ENCODE measurements around the gene CTNNBIP1. TPM values are rescaled to one million over a fixed set of nuclear protein-coding genes. Genes with fewer than 3 reads are reported as not detected.

CTNNBIP1 gene
- total RNA-seq, 1 experiment from 2014 or later, result 31.3 TPM

DNA sequence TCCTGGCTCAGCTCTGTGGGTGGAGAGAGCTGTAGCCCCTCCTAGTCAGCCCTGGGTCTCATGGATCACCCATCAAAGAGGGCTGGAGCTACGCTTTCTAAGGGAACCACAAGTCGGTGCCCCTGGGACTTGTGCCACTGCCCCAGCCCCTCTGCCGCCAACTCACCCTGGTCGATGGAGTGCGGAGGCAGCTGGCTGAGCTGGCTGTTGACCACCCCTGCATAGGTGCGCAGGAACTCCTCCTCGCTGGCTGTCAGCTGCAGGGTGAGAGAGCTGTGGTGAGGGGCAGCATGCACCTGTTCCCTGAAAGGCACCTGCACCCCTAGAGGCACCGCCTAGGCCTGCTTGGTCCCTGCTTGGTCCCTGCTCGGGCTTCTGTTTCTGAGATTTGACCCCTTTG, 39.0 kb downstream of the CTNNBIP1 start:
- no peaks in the 10 kb centered on the region for H3K9me2 ChIP-seq (ENCODE audit: insufficient read depth)
- POLR2A ChIA-PET, result no interaction called here
- H2AFZ ChIP-seq (ENCODE audit: low read depth, low read length, poor library complexity, severe bottlenecking), result no peak overlapping the region
- intact Hi-C loops (cut with micrococcal nuclease), result no loop called here
- CTCF ChIA-PET, result interaction anchor here (1.2 kb wide), 2 partner anchors 43 to 86 kb away, joined by 3 read pairs; no protein-coding TSS in a partner anchor
- ATAC-seq (no peak), DNase-seq (ENCODE audit: low read depth, low spot score) (no peak)
- H3K9me3 ChIP-seq (ENCODE audit: control insufficient read depth in 1 of 2, insufficient read depth in 1 of 2, low read depth in 1 of 2, low read length in 2 of 2), result no peaks in the 10 kb centered on the region
- no peaks in the 10 kb centered on the region for H3K79me2 ChIP-seq (ENCODE audit: insufficient read depth, low read length)
- BruUV-seq (replicated peaks), result no TSS peak
- no peaks in the 10 kb centered on the region for H3K36me3 ChIP-seq (ENCODE audit: control insufficient read depth in 1 of 2, insufficient read depth in 2 of 2, low read length in 2 of 2)
- no peaks in the 10 kb centered on the region for H3K27me3 ChIP-seq (ENCODE audit: insufficient read depth, low read length)
- H3K4me2 ChIP-seq (ENCODE audit: low read length), result no peak overlapping the region
- H4K20me1 ChIP-seq (ENCODE audit: insufficient read depth), result no peaks in the 10 kb centered on the region
- no peak for TF ChIP-seq ELF1 (IDR thresholded peaks at IDR 0.05; ENCODE audit: borderline replicate concordance, low read depth)
- no peak for TF ChIP-seq FOSL1 (IDR thresholded peaks at IDR 0.05; ENCODE audit: low read depth)
- no peak for TF ChIP-seq SIN3A (IDR thresholded peaks at IDR 0.05; ENCODE audit: low read depth)
- TF ChIP-seq SRF (IDR thresholded peaks at IDR 0.05; ENCODE audit: low read depth), result no peak
- TF ChIP-seq POLR2AphosphoS5 (IDR thresholded peaks at IDR 0.05; ENCODE audit: low read depth, low read length), result no peak
- no peak overlapping the region for H3K4me3 ChIP-seq (replicated peaks in 1 of 2; ENCODE audit: low read depth in 1 of 2, low read length in 2 of 2)
- peaks cover 0 to 12% of the 10 kb centered on the region in 2 experiments; a peak in 2 of 4 replicates for H3K4me1 ChIP-seq (ENCODE audit: control insufficient read depth in 1 of 2, insufficient read depth in 2 of 2, low read length in 2 of 2)
- no peak overlapping the region for H3K27ac ChIP-seq (ENCODE audit: low read depth, low read length)
- H3K9ac ChIP-seq (ENCODE audit: low read length), result no peak overlapping the region
- RAD21 ChIA-PET (ENCODE audit: low non-redundant PET in 1 of 2, low total read pairs in 2 of 2, uncharacterized antibody in 2 of 2, unreplicated experiment in 2 of 2), result no interaction called here

DNA sequence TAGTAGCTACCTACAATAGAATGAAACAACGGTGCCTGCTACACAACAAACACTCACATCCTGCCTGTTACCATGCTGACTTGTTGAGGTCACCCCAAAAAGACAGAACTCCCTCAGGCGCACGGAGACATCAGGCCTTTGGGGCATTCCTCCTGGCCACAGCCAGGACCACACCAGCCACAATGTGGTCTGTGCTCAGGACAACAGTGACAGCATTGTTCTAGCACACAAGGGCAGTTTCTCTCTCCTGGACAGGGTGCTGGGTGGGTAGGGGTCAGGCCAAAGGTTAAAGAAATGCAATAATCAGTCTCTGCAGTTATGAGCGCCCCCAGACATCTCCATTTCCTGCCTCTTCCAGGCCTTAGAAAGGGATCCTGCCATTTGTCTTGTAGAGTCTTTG, 39.5 kb downstream of the CTNNBIP1 start:
- Histone ChIP-seq H2AFZ (ENCODE audit: low read depth, low read length, poor library complexity, severe bottlenecking) (no peak overlapping the region), H3K9me2 (ENCODE audit: insufficient read depth) (no peaks in the 10 kb centered on the region), H3K4me3 (replicated peaks in 1 of 2; ENCODE audit: low read depth in 1 of 2, low read length in 2 of 2) (no peak overlapping the region), H3K27ac (ENCODE audit: low read depth, low read length) (no peak overlapping the region), H4K20me1 (ENCODE audit: insufficient read depth) (no peaks in the 10 kb centered on the region), H3K9me3 (ENCODE audit: control insufficient read depth in 1 of 2, insufficient read depth in 1 of 2, low read depth in 1 of 2, low read length in 2 of 2) (no peaks in the 10 kb centered on the region), H3K4me1 (ENCODE audit: control insufficient read depth in 1 of 2, insufficient read depth in 2 of 2, low read length in 2 of 2) (peaks cover 0 to 12% of the 10 kb centered on the region in 2 experiments; a peak in 2 of 4 replicates), H3K36me3 (ENCODE audit: control insufficient read depth in 1 of 2, insufficient read depth in 2 of 2, low read length in 2 of 2) (no peaks in the 10 kb centered on the region), H3K4me2 (ENCODE audit: low read length) (no peak overlapping the region), H3K9ac (ENCODE audit: low read length) (no peak overlapping the region), H3K79me2 (ENCODE audit: insufficient read depth, low read length) (no peaks in the 10 kb centered on the region), H3K27me3 (ENCODE audit: insufficient read depth, low read length) (no peaks in the 10 kb centered on the region)
- RAD21 ChIA-PET (ENCODE audit: low non-redundant PET in 1 of 2, low total read pairs in 2 of 2, uncharacterized antibody in 2 of 2, unreplicated experiment in 2 of 2), result no interaction called here
- DNase-seq (ENCODE audit: low read depth, low spot score) (no peak), ATAC-seq (no peak)
- POLR2A ChIA-PET, result no interaction called here
- BruUV-seq (replicated peaks), result no TSS peak
- CTCF ChIA-PET, result interaction anchor here (1.2 kb wide), 2 partner anchors 44 to 86 kb away, joined by 3 read pairs; no protein-coding TSS in a partner anchor
- intact Hi-C loops (cut with micrococcal nuclease), result no loop called here
- TF ChIP-seq, protein P1, sequence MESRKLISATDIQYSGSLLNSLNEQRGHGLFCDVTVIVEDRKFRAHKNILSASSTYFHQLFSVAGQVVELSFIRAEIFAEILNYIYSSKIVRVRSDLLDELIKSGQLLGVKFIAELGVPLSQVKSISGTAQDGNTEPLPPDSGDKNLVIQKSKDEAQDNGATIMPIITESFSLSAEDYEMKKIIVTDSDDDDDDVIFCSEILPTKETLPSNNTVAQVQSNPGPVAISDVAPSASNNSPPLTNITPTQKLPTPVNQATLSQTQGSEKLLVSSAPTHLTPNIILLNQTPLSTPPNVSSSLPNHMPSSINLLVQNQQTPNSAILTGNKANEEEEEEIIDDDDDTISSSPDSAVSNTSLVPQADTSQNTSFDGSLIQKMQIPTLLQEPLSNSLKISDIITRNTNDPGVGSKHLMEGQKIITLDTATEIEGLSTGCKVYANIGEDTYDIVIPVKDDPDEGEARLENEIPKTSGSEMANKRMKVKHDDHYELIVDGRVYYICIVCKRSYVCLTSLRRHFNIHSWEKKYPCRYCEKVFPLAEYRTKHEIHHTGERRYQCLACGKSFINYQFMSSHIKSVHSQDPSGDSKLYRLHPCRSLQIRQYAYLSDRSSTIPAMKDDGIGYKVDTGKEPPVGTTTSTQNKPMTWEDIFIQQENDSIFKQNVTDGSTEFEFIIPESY (IDR thresholded peaks at IDR 0.05; ENCODE audit: extremely low read depth, insufficient replicate concordance, low read length), result no peak
- TF ChIP-seq, protein P2, sequence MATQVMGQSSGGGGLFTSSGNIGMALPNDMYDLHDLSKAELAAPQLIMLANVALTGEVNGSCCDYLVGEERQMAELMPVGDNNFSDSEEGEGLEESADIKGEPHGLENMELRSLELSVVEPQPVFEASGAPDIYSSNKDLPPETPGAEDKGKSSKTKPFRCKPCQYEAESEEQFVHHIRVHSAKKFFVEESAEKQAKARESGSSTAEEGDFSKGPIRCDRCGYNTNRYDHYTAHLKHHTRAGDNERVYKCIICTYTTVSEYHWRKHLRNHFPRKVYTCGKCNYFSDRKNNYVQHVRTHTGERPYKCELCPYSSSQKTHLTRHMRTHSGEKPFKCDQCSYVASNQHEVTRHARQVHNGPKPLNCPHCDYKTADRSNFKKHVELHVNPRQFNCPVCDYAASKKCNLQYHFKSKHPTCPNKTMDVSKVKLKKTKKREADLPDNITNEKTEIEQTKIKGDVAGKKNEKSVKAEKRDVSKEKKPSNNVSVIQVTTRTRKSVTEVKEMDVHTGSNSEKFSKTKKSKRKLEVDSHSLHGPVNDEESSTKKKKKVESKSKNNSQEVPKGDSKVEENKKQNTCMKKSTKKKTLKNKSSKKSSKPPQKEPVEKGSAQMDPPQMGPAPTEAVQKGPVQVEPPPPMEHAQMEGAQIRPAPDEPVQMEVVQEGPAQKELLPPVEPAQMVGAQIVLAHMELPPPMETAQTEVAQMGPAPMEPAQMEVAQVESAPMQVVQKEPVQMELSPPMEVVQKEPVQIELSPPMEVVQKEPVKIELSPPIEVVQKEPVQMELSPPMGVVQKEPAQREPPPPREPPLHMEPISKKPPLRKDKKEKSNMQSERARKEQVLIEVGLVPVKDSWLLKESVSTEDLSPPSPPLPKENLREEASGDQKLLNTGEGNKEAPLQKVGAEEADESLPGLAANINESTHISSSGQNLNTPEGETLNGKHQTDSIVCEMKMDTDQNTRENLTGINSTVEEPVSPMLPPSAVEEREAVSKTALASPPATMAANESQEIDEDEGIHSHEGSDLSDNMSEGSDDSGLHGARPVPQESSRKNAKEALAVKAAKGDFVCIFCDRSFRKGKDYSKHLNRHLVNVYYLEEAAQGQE (IDR thresholded peaks at IDR 0.05; ENCODE audit: low read depth), result no peak
- TF ChIP-seq ATF3 (IDR thresholded peaks at IDR 0.05) (no peak), RAD21 (IDR thresholded peaks at IDR 0.05; ENCODE audit: low read depth) (no peak), TCF7L2 (IDR thresholded peaks at IDR 0.05; ENCODE audit: borderline replicate concordance, extremely low read depth, insufficient read depth, insufficient read length) (no peak), JUND (IDR thresholded peaks at IDR 0.05) (no peak), ZNF274 (IDR thresholded peaks at IDR 0.05; ENCODE audit: low read depth, low read length) (no peak)
- TF ChIP-seq, protein P3, sequence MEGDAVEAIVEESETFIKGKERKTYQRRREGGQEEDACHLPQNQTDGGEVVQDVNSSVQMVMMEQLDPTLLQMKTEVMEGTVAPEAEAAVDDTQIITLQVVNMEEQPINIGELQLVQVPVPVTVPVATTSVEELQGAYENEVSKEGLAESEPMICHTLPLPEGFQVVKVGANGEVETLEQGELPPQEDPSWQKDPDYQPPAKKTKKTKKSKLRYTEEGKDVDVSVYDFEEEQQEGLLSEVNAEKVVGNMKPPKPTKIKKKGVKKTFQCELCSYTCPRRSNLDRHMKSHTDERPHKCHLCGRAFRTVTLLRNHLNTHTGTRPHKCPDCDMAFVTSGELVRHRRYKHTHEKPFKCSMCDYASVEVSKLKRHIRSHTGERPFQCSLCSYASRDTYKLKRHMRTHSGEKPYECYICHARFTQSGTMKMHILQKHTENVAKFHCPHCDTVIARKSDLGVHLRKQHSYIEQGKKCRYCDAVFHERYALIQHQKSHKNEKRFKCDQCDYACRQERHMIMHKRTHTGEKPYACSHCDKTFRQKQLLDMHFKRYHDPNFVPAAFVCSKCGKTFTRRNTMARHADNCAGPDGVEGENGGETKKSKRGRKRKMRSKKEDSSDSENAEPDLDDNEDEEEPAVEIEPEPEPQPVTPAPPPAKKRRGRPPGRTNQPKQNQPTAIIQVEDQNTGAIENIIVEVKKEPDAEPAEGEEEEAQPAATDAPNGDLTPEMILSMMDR (IDR thresholded peaks at IDR 0.05 in 2 of 3, conservative IDR thresholded peaks at IDR 0.05 in 1 of 3; ENCODE audit: borderline replicate concordance in 1 of 3, insufficient read depth in 1 of 3, low read depth in 2 of 3, low read length in 2 of 3), result no peak

Data from HCT116 (cell line).